GM18858 (cell line): ENCODE data around the gene CCDC24.

ENCODE experiments used
- ATAC-seq: cut with Tn5 transposase; IDR thresholded peaks from one replicate; pipeline ENCODE4 v1.9.1; 2021; ENCODE audit not compliant: unreplicated experiment

The CCDC24 gene

GRCh38 chr1:43963006-43963405, 28.4 kb upstream of the CCDC24 start:
- no peak for ATAC-seq

GRCh38 chr1:43963890-43964289, 27.5 kb upstream of the CCDC24 start:
- no peak for ATAC-seq

DNA sequence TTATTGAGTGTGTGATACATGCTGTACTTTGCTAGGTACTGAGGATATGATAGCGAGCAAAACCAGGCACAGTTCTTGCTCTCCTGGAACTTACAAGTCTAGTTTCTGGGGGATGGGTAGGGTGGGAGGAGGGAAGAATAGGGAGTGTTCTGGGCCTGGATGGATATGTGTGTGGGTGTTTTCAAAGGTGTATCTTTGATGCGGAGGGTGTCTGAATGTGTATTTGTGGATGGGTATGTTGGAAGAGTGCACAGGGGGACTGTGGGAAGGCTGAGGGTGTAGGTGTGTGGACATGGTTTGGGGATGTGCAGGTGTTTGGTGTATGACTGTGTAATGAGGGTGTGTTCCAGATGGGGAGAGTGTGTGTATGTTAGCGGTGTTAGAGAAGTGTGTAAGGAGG, 26.1 kb upstream of the CCDC24 start:
- no peak for ATAC-seq

GRCh38 chr1:43968348-43968948, 23.0 kb upstream of the CCDC24 start:
- no peak for ATAC-seq

DNA sequence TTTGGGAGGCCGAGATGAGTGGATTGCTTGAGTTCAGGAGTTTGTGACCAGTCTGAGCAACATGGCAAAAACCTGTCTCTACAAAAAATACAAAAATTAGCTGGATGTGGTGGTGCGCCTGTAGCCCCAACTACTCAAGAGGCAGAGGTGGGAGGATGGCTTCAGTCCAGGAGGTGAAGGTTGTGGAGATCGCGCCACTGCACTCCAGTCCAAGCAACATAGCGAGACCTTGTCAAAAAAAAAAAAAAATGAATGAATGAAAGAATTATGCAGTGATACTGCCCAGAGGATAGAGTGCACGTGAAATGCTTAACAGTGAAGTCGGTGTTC, 22.0 kb upstream of the CCDC24 start:
- ATAC-seq, result no peak

GRCh38 chr1:43969746-43970466, 21.5 kb upstream of the CCDC24 start, which contains the start of gene DPH2:
Gene DPH2, plus strand, starts transcription at chr1:43970010. Its CDS starts 166 bp downstream, at chr1:43970176.
- peak; percentile 75 for ATAC-seq

GRCh38 chr1:43970502-43970901, 20.9 kb upstream of the CCDC24 start:
- ATAC-seq, result no peak

- ATAC-seq, result no peak
Measured at GRCh38 chr1:43970911-43971310, 20.5 kb upstream of the CCDC24 start.

DNA sequence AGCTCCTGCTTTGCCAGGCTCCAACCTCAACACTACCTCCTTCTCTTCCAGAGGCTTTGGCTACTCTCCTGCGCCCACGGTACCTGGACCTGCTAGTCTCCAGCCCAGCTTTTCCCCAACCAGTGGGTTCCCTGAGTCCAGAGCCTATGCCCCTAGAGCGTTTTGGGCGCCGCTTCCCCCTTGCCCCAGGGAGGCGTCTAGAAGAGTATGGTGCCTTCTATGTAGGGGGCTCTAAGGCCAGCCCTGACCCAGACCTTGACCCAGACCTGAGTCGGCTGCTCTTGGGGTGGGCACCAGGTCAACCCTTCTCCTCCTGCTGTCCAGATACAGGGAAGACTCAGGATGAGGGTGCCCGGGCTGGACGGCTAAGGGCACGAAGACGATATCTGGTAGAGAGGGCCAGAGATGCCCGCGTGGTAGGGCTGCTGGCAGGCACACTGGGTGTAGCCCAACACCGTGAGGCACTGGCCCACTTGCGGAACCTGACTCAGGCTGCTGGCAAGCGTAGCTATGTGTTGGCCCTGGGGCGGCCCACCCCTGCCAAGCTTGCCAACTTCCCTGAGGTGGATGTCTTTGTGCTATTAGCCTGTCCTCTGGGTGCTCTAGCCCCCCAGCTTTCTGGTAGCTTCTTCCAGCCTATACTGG, 19.9 kb upstream of the CCDC24 start:
- no peak for ATAC-seq

DNA sequence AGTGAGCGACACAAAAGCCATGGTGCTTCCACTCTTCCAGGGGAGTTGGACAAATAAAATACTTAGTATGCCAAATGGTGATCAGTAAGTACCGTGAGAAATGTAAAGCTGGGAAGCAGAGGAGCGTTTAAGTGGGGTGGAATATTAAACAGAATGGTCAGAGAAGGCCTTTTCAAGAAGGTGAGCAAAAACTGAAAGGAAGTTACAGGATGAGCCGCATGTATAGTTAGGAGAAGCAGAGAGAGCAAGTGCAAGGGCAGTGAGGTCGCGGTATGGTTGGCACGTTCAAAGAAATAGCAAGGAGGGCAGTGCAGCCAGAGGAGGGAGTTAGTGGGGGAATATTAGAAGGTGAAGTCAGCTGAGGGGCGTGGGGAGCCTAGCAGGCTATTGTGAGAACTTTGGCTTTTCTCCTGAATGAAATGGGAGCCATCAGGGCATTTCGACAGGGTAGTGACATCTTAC, 17.4 kb upstream of the CCDC24 start:
- no peak for ATAC-seq

GRCh38 chr1:43974443-43975248, 16.8 kb upstream of the CCDC24 start, which contains the start of gene ATP6V0B:
Gene ATP6V0B, plus strand, starts transcription at chr1:43974960. Its CDS starts 81 bp downstream, at chr1:43975041.
- peak; percentile 53 for ATAC-seq

DNA sequence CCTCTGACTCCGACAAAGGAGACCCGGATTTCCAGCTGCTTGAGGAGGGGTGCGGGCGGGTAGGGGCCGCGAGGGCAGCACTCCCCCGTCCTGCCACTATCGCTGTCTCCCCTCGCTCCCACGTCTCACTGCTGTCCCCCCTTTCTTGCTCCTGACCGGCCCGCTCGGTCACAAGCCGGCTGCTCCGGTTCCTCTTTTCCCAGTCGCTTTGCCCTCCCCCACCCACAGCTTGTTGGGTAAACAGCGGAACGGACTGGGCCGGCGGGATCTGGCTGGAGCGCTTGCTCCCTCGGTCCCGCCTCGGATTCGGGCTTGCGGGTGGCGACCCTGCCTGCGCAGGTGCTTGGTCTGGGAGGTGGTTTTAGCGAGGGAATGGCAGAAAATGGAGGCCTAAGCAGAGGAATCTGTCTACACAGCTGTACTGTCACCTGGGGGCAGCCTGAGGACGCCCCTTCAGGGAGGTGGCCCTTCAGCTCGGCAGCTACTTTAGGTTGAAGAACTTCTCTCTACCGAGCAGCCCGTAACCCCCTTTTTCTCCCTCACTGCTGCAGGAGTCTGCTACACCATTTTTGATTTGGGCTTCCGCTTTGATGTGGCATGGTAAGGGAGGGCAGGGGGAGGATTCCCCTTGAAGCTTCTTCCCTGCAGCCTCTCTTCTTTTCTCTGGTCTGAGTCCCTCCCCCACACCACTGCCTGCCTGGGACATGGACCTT, 16.0 kb upstream of the CCDC24 start:
- ATAC-seq, result no peak

GRCh38 chr1:43976045-43976444, 15.4 kb upstream of the CCDC24 start:
- ATAC-seq, result no peak

- no peak for ATAC-seq
Measured at GRCh38 chr1:43976890-43977289, 14.5 kb upstream of the CCDC24 start.

DNA sequence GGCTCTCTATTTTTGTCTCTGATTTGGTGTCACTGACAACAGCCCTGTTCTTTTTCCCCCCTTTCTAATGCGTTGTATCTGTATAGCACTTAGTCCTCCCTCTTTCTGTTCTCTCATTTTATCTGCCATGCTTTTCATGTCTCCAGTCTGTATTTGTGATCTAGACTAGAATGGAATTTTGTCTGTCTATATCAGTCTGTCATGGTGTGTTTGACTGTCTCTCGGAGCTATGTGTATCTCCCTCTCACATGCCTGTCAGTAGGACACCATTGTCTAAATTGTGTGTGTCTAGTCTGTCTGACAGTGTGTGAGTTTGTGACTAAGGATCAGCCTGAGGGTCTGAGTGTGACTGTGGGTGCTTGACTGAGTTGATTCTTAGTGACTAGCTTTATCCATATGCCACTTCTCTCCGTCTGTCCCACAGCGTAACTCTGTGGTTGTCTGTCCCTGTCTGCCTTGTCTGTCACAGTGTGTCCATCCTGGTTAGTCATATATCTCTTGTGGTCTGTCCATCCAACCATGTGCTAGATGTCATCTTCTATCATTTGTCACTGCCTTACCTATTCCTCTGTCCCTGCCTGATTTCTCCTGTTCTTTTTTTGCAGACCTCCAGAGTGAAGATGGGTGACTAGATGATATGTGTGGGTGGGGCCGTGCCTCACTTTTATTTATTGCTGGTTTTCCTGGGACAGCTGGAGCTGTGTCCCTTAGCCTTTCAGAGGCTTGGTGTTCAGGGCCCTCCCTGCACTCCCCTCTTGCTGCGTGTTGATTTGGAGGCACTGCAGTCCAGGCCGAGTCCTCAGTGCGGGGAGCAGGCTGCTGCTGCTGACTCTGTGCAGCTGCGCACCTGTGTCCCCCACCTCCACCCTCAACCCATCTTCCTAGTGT, 13.8 kb upstream of the CCDC24 start:
- ATAC-seq, result no peak

- no peak for ATAC-seq
Measured at GRCh38 chr1:43978264-43978550, 13.2 kb upstream of the CCDC24 start.

- no peak for ATAC-seq
Measured at GRCh38 chr1:43978551-43979260, 12.7 kb upstream of the CCDC24 start, which contains the start of gene B4GALT2. Gene B4GALT2, plus strand, starts transcription at chr1:43979210. Its CDS starts 1,951 bp downstream, at chr1:43981161.

DNA sequence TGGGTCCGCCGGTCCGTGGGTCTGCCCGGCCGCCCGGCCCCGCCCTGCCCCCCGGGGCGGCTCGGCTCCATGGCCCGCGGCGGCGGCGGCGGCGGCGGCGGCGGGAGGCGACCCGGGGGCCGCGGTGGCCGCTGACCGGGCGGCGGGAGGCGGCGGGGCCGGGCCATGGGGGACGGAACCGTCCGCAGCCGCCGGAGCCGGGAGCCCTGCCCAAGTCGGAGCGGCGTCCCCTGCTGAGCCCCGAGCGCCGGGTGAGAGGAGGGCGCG, 12.2 kb upstream of the CCDC24 start:
- ATAC-seq, result no peak

GRCh38 chr1:43979528-43980254, 11.7 kb upstream of the CCDC24 start:
- ATAC-seq, result no peak
